Measurements from ENCODE around the gene SOS2.
"Not testable (repeated sequence)": the region's sequence is repeated elsewhere in the genome, so short reads cannot be mapped to it uniquely, and the experiment has no call there.

Gene SOS2

GRCh38 chr14:50225067-50225973, 6.1 kb downstream of the SOS2 start:
- no peak for DNase-seq

DNA sequence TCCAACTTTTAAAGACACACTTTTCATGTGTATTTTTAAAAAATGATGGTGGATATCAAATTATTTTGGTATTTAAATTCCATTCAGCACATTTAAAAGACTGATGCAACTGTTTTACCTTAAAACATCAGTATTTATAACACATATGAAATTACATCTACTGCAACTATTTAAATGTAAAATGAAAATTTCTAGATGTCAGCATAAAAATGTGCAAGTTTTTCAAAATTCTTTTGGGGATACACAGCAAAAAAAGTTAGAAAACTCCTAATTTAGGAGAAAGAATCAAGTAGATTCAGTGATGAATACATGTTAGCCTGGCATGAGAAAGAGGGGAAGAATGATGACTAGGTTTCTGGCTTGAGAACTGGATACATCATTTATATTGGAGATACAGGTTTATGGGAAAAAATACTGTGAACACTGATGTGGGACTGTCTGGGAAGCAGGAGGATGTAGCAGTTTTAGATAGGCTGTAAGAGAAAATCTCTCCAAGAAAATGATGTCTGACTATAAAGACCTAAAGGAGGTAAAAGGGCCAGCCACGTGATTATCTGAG, 9.2 kb downstream of the SOS2 start:
- DNase-seq: no peak

DNA sequence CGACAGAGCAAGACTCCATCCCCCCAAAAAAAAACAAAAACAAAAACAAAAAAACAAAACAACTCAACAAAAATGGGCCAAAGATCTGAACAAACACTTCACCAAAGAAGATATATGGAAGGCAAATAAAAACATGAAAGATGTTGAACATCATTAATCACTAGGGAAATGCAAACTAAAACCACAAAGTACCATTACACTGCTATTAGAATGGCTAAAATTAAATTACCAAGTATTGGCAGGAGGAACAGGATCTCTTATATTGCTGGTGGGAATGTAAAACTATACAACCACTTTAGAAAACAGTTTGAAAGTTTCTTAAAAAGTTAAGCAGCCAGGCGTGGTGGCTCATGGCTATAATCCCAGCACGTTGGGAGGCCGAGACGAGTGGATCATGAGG, 12.9 kb downstream of the SOS2 start:
- DNase-seq: no peak

DNA sequence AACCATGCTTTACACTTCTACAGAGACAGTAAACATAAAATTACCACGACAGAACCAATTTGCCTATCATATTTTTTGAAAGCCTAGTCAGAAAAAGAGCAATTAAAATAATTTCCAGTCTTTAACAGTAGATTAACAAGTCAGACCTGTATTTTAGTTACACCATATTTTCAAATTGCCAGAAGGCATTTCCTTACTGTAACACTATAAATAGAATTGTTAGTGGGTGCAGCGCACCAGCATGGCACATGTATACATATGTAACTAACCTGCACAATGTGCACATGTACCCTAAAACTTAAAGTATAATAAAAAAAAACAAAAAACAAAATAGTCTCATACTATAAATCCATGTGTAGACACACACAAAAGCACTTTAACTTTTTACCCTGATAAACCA, 16.0 kb downstream of the SOS2 start:
- DNase-seq: no peak

DNA sequence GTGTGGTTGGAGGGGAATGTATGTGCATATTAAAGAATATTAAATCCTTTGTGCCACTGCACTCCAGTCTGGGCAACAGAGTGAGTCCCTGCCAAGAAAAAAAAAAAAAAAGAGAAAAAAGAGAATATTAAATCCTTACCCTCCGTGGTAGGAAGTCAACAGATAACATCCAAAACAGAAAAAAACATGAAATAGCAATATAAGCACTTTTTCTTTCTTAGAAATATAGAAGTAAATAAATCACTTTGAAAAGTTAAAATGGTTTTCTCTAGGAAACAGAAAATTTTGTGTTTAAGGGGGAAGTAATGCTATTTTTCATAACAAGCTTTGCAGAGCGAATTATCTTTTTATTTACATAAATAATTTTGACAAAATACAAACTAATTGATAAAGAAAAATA, 17.6 kb downstream of the SOS2 start:
- DNase-seq: no peak

DNA sequence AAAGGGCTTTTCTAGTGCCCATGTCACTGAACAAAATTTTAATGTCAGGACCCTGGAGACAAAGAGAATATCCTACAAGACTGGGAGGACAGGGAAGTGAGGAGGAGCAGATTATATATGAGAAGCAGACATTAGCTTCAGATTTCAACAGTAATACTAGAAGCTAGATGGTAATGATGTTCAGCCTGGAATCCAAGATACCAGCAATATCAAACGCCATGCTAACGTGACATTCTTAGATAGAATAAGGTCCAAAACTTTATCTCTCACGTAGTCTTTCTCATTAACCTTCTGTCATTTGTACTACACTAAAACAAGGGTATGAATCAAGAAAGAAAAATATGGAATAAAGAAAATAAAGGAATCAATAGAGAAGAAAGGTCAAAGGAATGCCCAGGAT, 18.7 kb downstream of the SOS2 start:
- no peak for DNase-seq

DNA sequence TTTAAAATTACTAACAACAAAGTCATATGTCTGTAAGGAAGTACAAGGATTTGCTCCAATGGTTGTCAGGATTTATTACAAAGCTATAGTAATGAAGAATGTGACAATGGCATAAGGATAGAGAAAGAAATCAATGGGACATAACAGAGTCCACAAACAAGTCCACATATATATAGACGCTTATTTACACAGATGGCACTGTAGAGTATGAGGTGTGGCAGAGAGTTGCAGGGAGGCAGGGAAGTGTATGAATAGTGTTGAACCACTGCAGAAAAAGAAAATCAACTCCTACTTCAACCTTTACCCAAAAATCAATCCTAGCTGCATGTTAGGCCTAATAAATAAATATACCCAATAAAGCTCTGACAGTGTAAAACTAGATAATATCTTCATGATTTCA, 21.3 kb downstream of the SOS2 start:
- DNase-seq: no peak

DNA sequence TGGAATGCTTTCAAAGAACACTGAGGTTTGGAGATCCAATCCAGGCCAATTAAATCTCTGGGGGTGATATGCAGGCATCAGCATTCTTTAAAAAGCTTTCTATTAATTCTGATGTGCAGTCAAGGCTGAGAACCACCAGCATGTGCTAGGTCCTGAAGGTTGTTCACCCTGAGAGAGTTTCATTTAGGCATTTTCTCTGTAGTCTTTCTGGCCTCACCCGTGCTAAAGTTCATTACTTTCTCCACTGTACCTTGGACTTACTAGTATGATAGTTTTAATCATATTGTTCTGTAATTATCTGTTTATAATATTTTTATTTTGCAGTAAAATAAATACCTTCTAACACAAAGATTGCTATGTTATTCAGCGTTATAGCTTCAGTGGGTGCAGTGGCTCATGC, 32.9 kb downstream of the SOS2 start:
- no peak for DNase-seq

- no peak for DNase-seq
Measured at GRCh38 chr14:50191499-50191898, 39.9 kb downstream of the SOS2 start.

DNA sequence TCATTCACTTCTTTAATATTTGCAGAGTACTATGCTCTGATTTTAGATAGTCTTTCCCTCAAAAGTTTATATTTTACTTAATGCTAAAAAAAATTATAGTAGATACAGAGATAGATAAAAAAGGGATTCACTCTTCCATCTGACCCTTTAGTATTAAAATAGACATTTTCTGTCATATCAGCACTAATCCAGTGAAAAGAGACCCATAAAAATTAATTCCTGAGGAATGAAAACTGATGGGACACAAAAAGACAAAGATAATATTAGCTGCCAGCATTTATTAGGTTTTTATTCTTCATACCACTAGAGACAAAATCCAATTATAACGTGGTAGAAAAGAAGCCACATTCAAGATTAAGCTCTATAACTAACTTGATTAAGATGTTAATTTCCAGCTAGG, 45.3 kb downstream of the SOS2 start:
- DNase-seq: no peak

- no peak for DNase-seq
Measured at GRCh38 chr14:50173891-50174290, 57.5 kb downstream of the SOS2 start.

DNA sequence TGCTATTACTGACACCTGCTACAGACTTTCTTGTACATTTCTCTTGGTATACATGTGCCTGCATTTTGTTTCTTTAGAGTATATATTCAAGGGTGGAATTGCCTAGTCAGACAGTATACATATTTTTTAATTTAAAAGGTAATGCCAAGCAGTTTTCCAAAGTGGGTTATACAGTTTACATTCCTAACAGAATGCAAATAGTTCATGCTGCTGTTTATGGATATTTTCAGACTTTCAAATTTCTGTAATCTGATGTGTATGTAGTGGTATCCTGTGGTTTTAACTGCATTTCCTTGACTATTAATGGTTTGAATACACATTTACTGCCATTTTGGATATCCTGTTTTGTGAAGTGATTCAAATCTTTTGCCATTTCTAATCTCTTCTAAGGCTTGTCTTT, 59.5 kb downstream of the SOS2 start:
- no peak for DNase-seq

DNA sequence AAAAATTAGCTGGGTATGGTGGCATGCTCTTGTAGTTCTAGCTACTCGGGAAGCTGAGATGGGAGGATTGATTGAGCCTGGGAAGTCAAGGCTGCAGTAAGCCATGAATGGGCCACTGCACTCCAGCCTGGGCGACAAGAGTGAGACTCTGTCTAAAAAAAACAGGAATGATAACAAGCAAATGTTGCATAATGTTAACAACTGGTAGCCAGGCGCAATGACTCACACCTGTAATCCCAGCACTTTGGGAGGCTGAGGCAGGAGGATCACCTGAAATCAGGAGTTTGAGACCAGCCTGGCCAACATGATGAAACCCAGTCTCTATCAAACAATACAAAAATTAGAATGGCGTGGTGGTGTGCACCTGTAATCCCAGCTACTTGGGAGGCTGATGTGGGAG, 64.0 kb downstream of the SOS2 start:
- not testable (repeated sequence) for DNase-seq

DNA sequence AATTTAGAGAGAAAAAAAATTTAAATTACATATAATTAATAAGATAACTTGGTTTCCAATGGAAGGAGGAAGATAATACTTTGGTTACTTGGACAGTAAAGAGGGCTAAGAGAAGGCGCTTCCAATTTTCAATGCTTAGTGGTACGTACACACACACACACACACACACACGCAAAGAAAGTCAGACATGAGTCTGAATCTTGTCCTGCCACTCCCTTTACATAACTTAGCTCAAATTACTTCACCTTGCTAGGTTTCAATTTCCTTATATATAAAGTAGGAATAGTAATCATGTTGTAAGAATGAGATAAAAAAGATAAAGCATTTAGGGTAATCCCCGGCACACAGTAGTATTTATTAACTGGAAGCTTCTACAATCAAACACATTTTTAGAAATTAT, 75.3 kb downstream of the SOS2 start:
- no peak for DNase-seq

DNA sequence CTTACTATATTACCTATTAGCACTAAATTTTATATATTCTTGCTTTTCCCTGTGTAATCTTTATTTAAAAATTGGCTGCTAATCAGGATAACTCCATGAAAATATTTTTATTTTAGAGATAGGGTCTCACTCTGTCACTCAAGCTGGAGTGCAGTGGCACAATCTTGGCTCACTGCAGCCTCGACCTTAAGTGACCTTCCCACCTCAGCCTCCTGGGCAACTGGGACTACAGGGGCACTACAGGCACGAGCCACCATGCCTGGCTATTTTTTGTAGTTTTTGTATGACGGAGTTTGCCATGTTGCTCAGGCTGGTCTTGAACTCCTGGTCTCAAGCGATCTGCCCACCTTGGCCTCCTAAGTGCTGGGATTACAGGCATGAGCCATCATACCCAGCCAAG, 82.6 kb downstream of the SOS2 start:
- DNase-seq: no peak

GRCh38 chr14:50139192-50139591, 92.2 kb downstream of the SOS2 start:
- no peak for DNase-seq

- no peak for DNase-seq
Measured at GRCh38 chr14:50127802-50128201, 103.6 kb downstream of the SOS2 start.

GRCh38 chr14:50123062-50123461, 108.3 kb downstream of the SOS2 start:
- DNase-seq: no peak

- no peak for DNase-seq
Measured at GRCh38 chr14:50122291-50122690, 109.1 kb downstream of the SOS2 start.

GRCh38 chr14:50121486-50121885, 109.9 kb downstream of the SOS2 start:
- no peak for DNase-seq

DNA sequence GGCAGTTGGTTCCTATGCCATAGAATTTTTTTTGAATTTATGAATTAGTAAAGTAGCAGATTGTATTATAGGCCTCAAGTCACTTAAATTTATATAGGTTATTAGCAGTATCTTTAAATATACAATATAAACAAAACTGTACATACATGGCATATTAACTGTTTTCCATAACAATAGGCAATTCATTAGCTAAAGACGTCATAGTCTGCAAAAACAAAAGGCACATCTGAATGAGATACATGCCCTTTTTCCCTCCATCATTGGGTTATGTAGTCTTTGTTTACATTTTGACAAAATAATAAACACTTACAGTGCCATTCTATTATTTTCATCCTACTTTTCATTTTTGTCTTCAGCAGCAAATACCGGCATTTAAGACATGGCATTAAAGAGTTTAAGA, 113.9 kb downstream of the SOS2 start:
- DNase-seq: no peak

DNA sequence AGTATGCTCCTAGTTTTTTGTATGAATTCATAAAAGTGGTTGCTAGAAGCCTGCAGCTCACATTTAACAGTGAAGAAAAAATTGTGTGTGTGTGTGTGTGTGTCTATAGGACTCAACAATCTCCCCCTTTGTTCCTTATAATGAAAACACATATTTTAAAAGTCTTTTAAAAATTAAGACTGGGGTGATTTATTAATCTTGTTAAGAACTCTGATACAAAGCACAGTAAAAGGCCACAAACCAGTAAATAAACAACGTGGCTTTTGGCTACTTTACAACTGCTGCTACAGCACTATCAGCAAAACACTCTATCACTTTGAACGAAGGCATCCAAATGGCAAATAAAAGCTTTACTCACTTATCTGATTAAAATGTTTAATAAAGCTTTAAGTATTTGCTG, 114.4 kb downstream of the SOS2 start:
- no peak for DNase-seq

DNA sequence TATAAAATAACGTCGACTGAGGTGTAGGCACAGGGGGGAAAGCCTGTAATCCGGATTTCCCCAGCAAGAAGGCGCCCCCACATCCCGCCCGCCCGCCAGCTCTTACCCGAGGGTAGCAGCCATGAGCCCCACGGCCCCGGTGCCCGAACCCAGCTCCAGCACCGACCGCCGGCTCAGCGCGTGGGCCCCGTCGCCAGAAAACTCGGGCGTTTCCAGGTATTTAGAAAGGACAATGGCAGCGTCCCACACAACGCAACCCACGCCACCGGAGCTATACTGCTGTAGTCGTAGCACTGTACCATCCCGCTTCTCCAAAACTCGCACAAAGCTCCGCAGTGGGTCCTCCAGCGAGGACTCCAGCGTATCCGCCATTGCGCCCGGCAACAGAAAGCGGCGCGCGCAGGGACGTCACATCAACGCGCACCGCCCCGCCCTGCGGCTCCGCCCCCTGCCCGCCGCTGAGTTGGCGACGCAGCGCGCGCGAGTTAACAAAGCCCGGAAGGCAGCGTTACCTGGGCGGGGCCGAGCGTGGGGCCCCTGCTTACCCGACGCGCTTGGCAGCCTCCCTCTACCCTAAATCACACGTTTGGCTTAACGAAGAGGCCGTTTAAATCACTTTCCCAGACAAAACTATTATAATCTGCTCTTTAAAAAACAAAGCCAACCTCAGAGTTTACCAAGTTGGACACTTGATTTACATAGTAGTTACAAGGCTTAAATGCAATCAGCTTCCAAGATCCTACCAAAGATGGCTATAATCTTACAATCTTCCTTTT, 115.0 kb downstream of the SOS2 start, which contains the start of gene VCPKMT:
TSS of gene VCPKMT (minus strand) at position 392 of the 776 bp plus-strand sequence. CDS start at position 372, 20 bp downstream.
- DNase-seq: peak; percentile 94 to 95
